ENCODE measurements around the gene CCHCR1. TPM values are rescaled to one million over a fixed set of nuclear protein-coding genes. Genes with fewer than 3 reads are reported as not detected.

CCHCR1 gene
- polyA plus RNA-seq, 3 donors: 2.2 to 8.4 (median 2.8) TPM

DNA sequence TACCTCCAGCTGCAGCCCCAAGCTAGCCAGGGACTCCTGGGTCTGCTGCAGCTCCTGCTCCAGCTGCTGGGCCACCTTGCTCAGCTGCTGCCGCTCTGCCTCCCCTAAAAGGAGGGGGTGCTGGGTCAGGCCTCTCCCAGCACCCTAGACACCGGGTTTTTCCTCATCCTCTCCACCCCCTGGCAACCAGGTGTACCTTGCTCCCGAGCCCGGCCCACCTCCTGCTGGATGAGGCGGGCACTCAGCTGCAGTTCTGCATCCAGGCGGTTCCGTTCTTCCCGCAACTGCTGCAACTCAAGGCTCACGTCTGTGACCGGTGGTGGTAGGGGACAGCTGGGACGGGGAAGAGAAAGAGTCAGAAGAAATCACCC lies 12.6 kb downstream of the CCHCR1 start:
- Mint-ChIP-seq H3K27ac (peak overlapping the region in 3 of 7 donors; percentile 9 to 75 (median 34)), H3K4me1 (no peaks in the 10 kb centered on the region), H3K4me3 (no peak overlapping the region), H3K27me3 (ENCODE audit: low read depth in 3 of 3) (peaks cover 0 to 3% (median 0%) of the 10 kb centered on the region in 3 donors), H3K9me3 (no peaks in the 10 kb centered on the region), H3K36me3 (peaks cover 25 to 32% of the 10 kb centered on the region in 2 donors)
- intact Hi-C loops (cut with micrococcal nuclease): no loop called here
- Histone ChIP-seq H3K4me1 (ENCODE audit: control insufficient read depth in 1 of 2, insufficient read depth in 2 of 2, low read length in 2 of 2) (no peaks in the 10 kb centered on the region), H3K4me3 (replicated peaks in 1 of 3; ENCODE audit: low read depth in 2 of 3, low read length in 3 of 3) (no peak overlapping the region), H3K27ac (ENCODE audit: low read depth in 1 of 2, low read length in 2 of 2) (no peak overlapping the region), H3K9ac (ENCODE audit: insufficient read depth, low read length, poor library complexity, severe bottlenecking) (no peak overlapping the region), H3K9me3 (replicated peaks in 1 of 2; ENCODE audit: control insufficient read depth in 1 of 2, insufficient read depth in 1 of 2, low read length in 2 of 2) (no peaks in the 10 kb centered on the region), H3K36me3 (replicated peaks in 1 of 2; ENCODE audit: control insufficient read depth in 1 of 2, insufficient read depth in 2 of 2, low read length in 2 of 2) (peaks cover 15 to 38% of the 10 kb centered on the region in 2 donors), H4K20me1 (ENCODE audit: insufficient read depth, low read length) (no peaks in the 10 kb centered on the region), H3K4me2 (replicated peaks; ENCODE audit: extremely low read depth, low read length, poor library complexity, severe bottlenecking) (no peak overlapping the region), H3K79me2 (ENCODE audit: insufficient read depth, low read length) (no peaks in the 10 kb centered on the region), H2AFZ (ENCODE audit: insufficient read depth, low read depth, low read length, poor library complexity, severe bottlenecking) (no peak overlapping the region), H3K27me3 (ENCODE audit: control insufficient read depth in 2 of 2, insufficient read depth in 2 of 2, low read length in 2 of 2) (no peaks in the 10 kb centered on the region)
- TF ChIP-seq CTCF (IDR thresholded peaks at IDR 0.05): no peak
- WGBS (ENCODE audit: insufficient coverage): 100% methylated on average over 2 of the region's 11 CpGs
- DNase-seq: no peak

DNA sequence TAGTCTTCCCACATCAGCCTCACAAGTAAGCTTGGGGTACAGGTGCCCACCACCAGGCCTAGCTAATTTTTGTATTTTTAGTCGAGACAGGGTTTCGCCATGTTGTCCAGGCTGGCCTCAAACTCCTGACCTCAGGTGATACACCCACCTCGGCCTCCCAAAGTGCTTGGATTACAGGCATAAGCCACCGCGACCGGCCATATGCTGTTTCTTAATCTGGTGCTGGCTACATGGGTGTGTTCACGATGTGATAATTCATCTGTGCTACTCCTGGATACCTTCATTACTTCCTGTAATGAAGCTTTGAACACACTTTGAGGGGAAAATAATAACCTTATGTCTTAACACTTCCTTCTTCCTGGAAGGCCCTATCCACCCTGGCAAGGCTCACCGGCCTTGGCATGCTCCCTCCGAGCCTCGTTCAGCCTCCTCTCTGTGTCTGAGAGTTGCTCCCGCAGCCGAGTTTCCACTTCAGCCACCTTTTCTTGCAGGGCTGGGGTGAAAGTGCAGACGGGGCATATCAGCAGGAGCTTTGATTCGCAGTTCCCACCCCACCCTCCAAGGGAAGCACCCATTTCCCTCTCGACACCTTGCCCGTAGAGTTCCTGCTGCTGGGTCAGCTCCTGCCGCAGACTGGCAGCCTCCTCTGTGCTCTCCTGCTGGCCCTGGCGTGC lies 13.2 kb downstream of the CCHCR1 start:
- H3K27ac Mint-ChIP-seq: peak overlapping the region in 3 of 7 donors; percentile 9 to 54 (median 34)
- H3K36me3 ChIP-seq (replicated peaks in 1 of 2; ENCODE audit: control insufficient read depth in 1 of 2, insufficient read depth in 2 of 2, low read length in 2 of 2): peaks cover 15 to 32% of the 10 kb centered on the region in 2 donors
- no peaks in the 10 kb centered on the region for H3K9me3 Mint-ChIP-seq

More for the DNA sequence above, 13.2 kb downstream of the CCHCR1 start:
- Histone ChIP-seq H3K9ac (ENCODE audit: insufficient read depth, low read length, poor library complexity, severe bottlenecking) (no peak overlapping the region), H3K4me2 (replicated peaks; ENCODE audit: extremely low read depth, low read length, poor library complexity, severe bottlenecking) (no peak overlapping the region), H3K27ac (ENCODE audit: low read depth in 1 of 2, low read length in 2 of 2) (no peak overlapping the region), H3K4me1 (ENCODE audit: control insufficient read depth in 1 of 2, insufficient read depth in 2 of 2, low read length in 2 of 2) (no peaks in the 10 kb centered on the region), H2AFZ (ENCODE audit: insufficient read depth, low read depth, low read length, poor library complexity, severe bottlenecking) (no peak overlapping the region), H3K79me2 (ENCODE audit: insufficient read depth, low read length) (no peaks in the 10 kb centered on the region), H3K27me3 (ENCODE audit: control insufficient read depth in 2 of 2, insufficient read depth in 2 of 2, low read length in 2 of 2) (no peaks in the 10 kb centered on the region), H4K20me1 (ENCODE audit: insufficient read depth, low read length) (no peaks in the 10 kb centered on the region), H3K4me3 (replicated peaks in 1 of 3; ENCODE audit: low read depth in 2 of 3, low read length in 3 of 3) (no peak overlapping the region), H3K9me3 (replicated peaks in 1 of 2; ENCODE audit: control insufficient read depth in 1 of 2, insufficient read depth in 1 of 2, low read length in 2 of 2) (no peaks in the 10 kb centered on the region)
- intact Hi-C loops (cut with micrococcal nuclease): no loop called here
- Mint-ChIP-seq H3K36me3 (peaks cover 22 to 29% of the 10 kb centered on the region in 2 donors), H3K4me3 (no peak overlapping the region), H3K27me3 (ENCODE audit: low read depth in 3 of 3) (peaks cover 0 to 4% (median 0%) of the 10 kb centered on the region in 3 donors), H3K4me1 (no peaks in the 10 kb centered on the region)
- no peak for DNase-seq
- 98% methylated on average over 14 of the region's 18 CpGs for WGBS (ENCODE audit: insufficient coverage)
- no peak for TF ChIP-seq CTCF (IDR thresholded peaks at IDR 0.05)
